Liver (tissue), 9 donors: ENCODE results near the gene NEURL1. TPM values are rescaled to one million over a fixed set of nuclear protein-coding genes. Genes with fewer than 3 reads are reported as not detected.

Experiments used
- DNase-seq: peaks from one replicate; pipeline ENCODE4 v3.0.0-alpha.2; 2017; ENCODE audit warnings: low spot score
- H3K27ac ChIP-seq, 2 donors: one replicate each; pipeline ENCODE4 v1.7.0; 2013; ENCODE audit warnings: inconsistent platforms in 2 of 2, low read length in 2 of 2, control low read depth in 1 of 2, low read depth in 1 of 2, mild to moderate bottlenecking in 1 of 2
- H3K27me3 ChIP-seq, 4 donors: one replicate each; pipeline versions ENCODE4 v1.6.1 to v1.7.0; 2013; ENCODE audit warnings: low read length in 3 of 4, inconsistent platforms in 1 of 4, mild to moderate bottlenecking in 1 of 4, moderate library complexity in 1 of 4; ENCODE audit not compliant: control insufficient read depth in 4 of 4, insufficient read depth in 4 of 4
- H3K36me3 ChIP-seq, 4 donors: one replicate each; pipeline versions ENCODE4 v1.6.1 to v1.7.0; 2013; ENCODE audit warnings: low read length in 3 of 4, mild to moderate bottlenecking in 3 of 4, low read depth in 1 of 4, moderate library complexity in 1 of 4; ENCODE audit not compliant: control insufficient read depth in 4 of 4, insufficient read depth in 3 of 4
- H3K4me1 ChIP-seq, 4 donors: one replicate each; pipeline versions ENCODE4 v1.6.1 to v1.7.0; 2013; ENCODE audit warnings: low read length in 3 of 4, mild to moderate bottlenecking in 3 of 4, moderate library complexity in 1 of 4; ENCODE audit not compliant: control insufficient read depth in 4 of 4, insufficient read depth in 4 of 4
- H3K4me3 ChIP-seq, 3 donors: one replicate each; pipeline versions ENCODE4 v1.6.1 to v1.7.0; 2013; ENCODE audit warnings: low read length in 3 of 3, control low read depth in 1 of 3, low read depth in 1 of 3, mild to moderate bottlenecking in 1 of 3
- H3K9ac ChIP-seq, 2 donors: one replicate each; pipeline ENCODE4 v1.7.0; 2013; ENCODE audit warnings: low read length in 2 of 2, mild to moderate bottlenecking in 2 of 2, moderate library complexity in 2 of 2, control low read depth in 1 of 2, low read depth in 1 of 2
- H3K9me3 ChIP-seq, 4 donors: one replicate each; pipeline versions ENCODE4 v1.6.1 to v1.7.0; 2013; ENCODE audit warnings: low read length in 3 of 4; ENCODE audit not compliant: control insufficient read depth in 4 of 4
- CTCF ChIP-seq: fragments of 150-350 bp; IDR thresholded peaks from 2 replicates; pipeline ENCODE4 v1.5.1; 2017; ENCODE audit warnings: improper control_type of control experiment, low read depth, low read length; ENCODE audit not compliant: missing input control
- EGR1 ChIP-seq, 2 donors: IDR thresholded peaks; 2 replicates each; pipeline ENCODE4 v1.6.1; 2016 to 2018; ENCODE audit warnings: antibody characterized with exemption in 2 of 2, low read depth in 2 of 2
- FOXA1 ChIP-seq: IDR thresholded peaks from 2 replicates; pipeline ENCODE4 v1.6.1; 2016; ENCODE audit warnings: antibody characterized with exemption
- FOXA2 ChIP-seq: IDR thresholded peaks from 2 replicates; pipeline ENCODE4 v1.6.1; 2016; ENCODE audit warnings: antibody characterized with exemption
- GABPA ChIP-seq, 2 donors: IDR thresholded peaks in 1 of 2; conservative IDR thresholded peaks in 1 of 2; 2 replicates each; pipeline ENCODE4 v1.6.1; 2016; ENCODE audit warnings: antibody characterized with exemption in 2 of 2, mild to moderate bottlenecking in 1 of 2, moderate library complexity in 1 of 2
- HNF4G ChIP-seq: IDR thresholded peaks from 2 replicates; pipeline ENCODE4 v1.6.1; 2016; ENCODE audit warnings: antibody characterized with exemption
- JUND ChIP-seq, 2 donors: IDR thresholded peaks; 2 replicates each; pipeline ENCODE4 v1.6.1; 2016; ENCODE audit warnings: antibody characterized with exemption in 2 of 2
- MAX ChIP-seq: IDR thresholded peaks from 2 replicates; pipeline ENCODE4 v1.6.1; 2016; ENCODE audit warnings: antibody characterized with exemption
- NR2F2 ChIP-seq: IDR thresholded peaks from 2 replicates; pipeline ENCODE4 v1.6.1; 2016; ENCODE audit warnings: antibody characterized with exemption
- RAD21 ChIP-seq, 2 donors: IDR thresholded peaks; 2 replicates each; pipeline ENCODE4 v1.6.1; 2016; ENCODE audit warnings: antibody characterized with exemption in 2 of 2, mild to moderate bottlenecking in 2 of 2
- REST ChIP-seq: IDR thresholded peaks from 2 replicates; pipeline ENCODE4 v1.6.1; 2016; ENCODE audit warnings: antibody characterized with exemption, mild to moderate bottlenecking
- RXRA ChIP-seq, 2 donors: IDR thresholded peaks; 2 replicates each; pipeline ENCODE4 v1.6.1; 2017 to 2018; ENCODE audit warnings: antibody characterized with exemption in 2 of 2, mild to moderate bottlenecking in 1 of 2
- SP1 ChIP-seq: IDR thresholded peaks from 2 replicates; pipeline ENCODE4 v1.6.1; 2018; ENCODE audit warnings: antibody characterized with exemption, mild to moderate bottlenecking
- YY1 ChIP-seq: IDR thresholded peaks from 2 replicates; pipeline ENCODE4 v1.6.1; 2016; ENCODE audit warnings: antibody characterized with exemption, mild to moderate bottlenecking
- WGBS: extraction: QIAGEN DNeasy Blood & Tissue Kit; methylation state at CpG from one replicate; pipeline ENCODE4 v1.1.7; 2013; 5-methylcytosine and 5-hydroxymethylcytosine counted together
- polyA plus RNA-seq, 2 donors: library from polyadenylated mRNA; stranded (reverse) in 1 of 2; unstranded in 1 of 2; fragments of 200-250 nt in 1 of 2; fragments of >200 nt in 1 of 2; fragmentation: Nextera tagmentation in 1 of 2; extraction: Ambion mirVana in 1 of 2; gene quantifications; one replicate each; pipeline versions ENCODE4 v1.2.1 to v1.2.3, GENCODE V29; 2013 to 2015
- total RNA-seq, 2 donors: library from RNA; depleted of rRNA; stranded (reverse); fragments of >200 nt; gene quantifications; one replicate each; pipeline ENCODE4 v1.2.3, GENCODE V29; 2014
- TF ChIP-seq, protein P1 (sequence below): IDR thresholded peaks from 2 replicates; pipeline ENCODE4 v1.6.1; 2016; ENCODE audit warnings: antibody characterized with exemption
- TF ChIP-seq, protein P2 (sequence below): IDR thresholded peaks from 2 replicates; pipeline ENCODE4 v1.6.1; 2016; ENCODE audit warnings: antibody characterized with exemption
- donor health status: healthy.
- donor health status: healthy.
- donor health status: healthy.
- donor health status: healthy.
- donor health status: healthy.

Gene NEURL1
- total and polyA plus RNA-seq, 4 donors: 0.11 to 3.9 (median 0.74) TPM

GRCh38 chr10:103622286-103622685 is 128.8 kb downstream of the NEURL1 start:
- Histone ChIP-seq H3K4me3 (no peak overlapping the region), H3K27ac (no peak overlapping the region), H3K9me3 (no peaks in the 10 kb centered on the region), H3K36me3 (peaks cover 0 to 41% (median 28%) of the 10 kb centered on the region in 4 donors), H3K4me1 (peaks cover 10 to 41% (median 33%) of the 10 kb centered on the region in 4 donors), H3K9ac (no peak overlapping the region), H3K27me3 (no peaks in the 10 kb centered on the region)
- DNase-seq: no peak
- no peak for TF ChIP-seq HNF4G
- TF ChIP-seq, protein P1, sequence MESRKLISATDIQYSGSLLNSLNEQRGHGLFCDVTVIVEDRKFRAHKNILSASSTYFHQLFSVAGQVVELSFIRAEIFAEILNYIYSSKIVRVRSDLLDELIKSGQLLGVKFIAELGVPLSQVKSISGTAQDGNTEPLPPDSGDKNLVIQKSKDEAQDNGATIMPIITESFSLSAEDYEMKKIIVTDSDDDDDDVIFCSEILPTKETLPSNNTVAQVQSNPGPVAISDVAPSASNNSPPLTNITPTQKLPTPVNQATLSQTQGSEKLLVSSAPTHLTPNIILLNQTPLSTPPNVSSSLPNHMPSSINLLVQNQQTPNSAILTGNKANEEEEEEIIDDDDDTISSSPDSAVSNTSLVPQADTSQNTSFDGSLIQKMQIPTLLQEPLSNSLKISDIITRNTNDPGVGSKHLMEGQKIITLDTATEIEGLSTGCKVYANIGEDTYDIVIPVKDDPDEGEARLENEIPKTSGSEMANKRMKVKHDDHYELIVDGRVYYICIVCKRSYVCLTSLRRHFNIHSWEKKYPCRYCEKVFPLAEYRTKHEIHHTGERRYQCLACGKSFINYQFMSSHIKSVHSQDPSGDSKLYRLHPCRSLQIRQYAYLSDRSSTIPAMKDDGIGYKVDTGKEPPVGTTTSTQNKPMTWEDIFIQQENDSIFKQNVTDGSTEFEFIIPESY: no peak
- no peak for TF ChIP-seq CTCF
- TF ChIP-seq MAX: no peak
- no peak for TF ChIP-seq EGR1 (IDR thresholded peaks at IDR 0.05; ENCODE audit: low read depth in 2 of 2)
- TF ChIP-seq GABPA (IDR thresholded peaks at IDR 0.05 in 1 of 2, conservative IDR thresholded peaks at IDR 0.05 in 1 of 2): no peak
- no peak for TF ChIP-seq RAD21 (IDR thresholded peaks at IDR 0.05)
- TF ChIP-seq JUND (IDR thresholded peaks at IDR 0.05): no peak
- no peak for TF ChIP-seq NR2F2
- TF ChIP-seq, protein P2, sequence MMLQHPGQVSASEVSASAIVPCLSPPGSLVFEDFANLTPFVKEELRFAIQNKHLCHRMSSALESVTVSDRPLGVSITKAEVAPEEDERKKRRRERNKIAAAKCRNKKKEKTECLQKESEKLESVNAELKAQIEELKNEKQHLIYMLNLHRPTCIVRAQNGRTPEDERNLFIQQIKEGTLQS: no peak
- TF ChIP-seq YY1: no peak
- no peak for TF ChIP-seq FOXA1
- no peak for TF ChIP-seq REST
- no peak for TF ChIP-seq SP1
- 95% methylated on average over 18 of the region's 18 CpGs for WGBS

- H3K36me3 ChIP-seq: peaks cover 0 to 45% (median 32%) of the 10 kb centered on the region in 4 donors
Measured at GRCh38 chr10:103622935-103623574, 129.6 kb downstream of the NEURL1 start.

More at GRCh38 chr10:103622935-103623574, 129.6 kb downstream of the NEURL1 start:
- Histone ChIP-seq H3K9me3 (no peaks in the 10 kb centered on the region), H3K27ac (no peak overlapping the region), H3K4me3 (no peak overlapping the region), H3K4me1 (peaks cover 4 to 33% (median 25%) of the 10 kb centered on the region in 4 donors), H3K27me3 (no peaks in the 10 kb centered on the region), H3K9ac (no peak overlapping the region)
- TF ChIP-seq FOXA1: no peak
- TF ChIP-seq, protein P1: no peak
- no peak for TF ChIP-seq FOXA2
- TF ChIP-seq RXRA (IDR thresholded peaks at IDR 0.05): no peak
- no peak for TF ChIP-seq EGR1 (IDR thresholded peaks at IDR 0.05; ENCODE audit: low read depth in 2 of 2)
- TF ChIP-seq, protein P2: no peak
- no peak for TF ChIP-seq YY1
- TF ChIP-seq SP1: no peak
- DNase-seq: no peak
- 95% methylated on average over 11 of the region's 11 CpGs for WGBS
